Endometrium (tissue), 2 donors: ENCODE results near the gene KCNG2.
"Not testable (repeated sequence)": the region's sequence is repeated elsewhere in the genome, so short reads cannot be mapped to it uniquely, and the experiment has no call there.

Source experiments
- FAIRE-seq: peaks from 2 replicates; lab custom pipeline; 2012; peaks lifted over from hg19 to GRCh38; lab: Jason Lieb, UNC
- donor health status: control.
- donor health status: control.

KCNG2 gene

DNA sequence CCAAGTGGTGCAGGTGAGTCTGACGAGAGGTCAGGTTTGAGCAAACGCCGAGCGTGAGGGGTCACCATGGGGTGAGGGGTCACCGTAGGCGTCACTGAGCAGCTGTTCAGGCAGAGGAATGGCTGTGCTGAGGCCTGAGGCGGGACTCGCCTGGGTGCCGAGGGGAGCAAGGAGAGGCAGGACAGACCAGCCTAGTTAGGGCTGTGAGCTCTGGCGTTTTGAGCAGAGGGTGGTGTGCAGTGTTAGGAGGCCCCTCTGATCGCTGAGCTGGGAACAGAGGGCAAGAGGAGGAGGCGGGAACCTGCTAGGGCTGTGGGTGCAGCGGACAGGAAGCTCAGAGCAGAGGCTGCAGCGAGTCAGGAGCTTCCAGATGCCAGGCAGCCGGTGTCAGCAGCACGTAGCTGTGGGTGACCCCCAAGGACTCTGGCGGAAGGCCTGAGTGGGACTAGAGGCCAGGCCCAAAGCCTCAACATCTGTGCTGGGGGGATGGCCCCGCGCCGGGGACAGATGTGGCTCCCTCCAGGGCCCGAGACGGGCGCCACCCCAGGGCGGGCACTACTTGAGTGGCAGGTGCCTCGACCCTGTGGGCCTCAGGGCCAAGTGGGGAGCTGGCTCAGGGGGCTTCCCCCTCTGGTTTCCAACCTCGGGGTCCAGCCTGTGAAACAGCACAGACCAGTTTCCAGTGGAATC lies 55.7 kb downstream of the KCNG2 start:
- FAIRE-seq: no peak

DNA sequence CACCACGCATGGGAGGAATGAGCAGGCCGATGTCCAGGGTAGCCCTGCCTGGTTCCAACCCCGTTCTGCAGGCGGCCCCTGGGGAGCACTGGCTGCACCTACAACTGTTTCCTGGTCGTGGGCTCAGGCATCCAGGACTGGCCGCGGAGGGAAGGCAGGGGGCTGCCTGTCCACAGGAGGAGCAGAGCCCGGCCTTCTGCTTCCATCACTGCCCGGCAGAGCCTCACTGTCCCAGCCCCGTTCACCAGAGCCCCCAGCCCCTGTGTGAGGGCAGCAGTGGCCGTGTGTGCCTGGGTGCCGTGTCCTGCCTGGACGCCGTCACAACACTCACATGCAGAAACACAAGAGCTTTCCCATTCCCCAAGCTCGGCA lies 56.2 kb downstream of the KCNG2 start:
- no peak for FAIRE-seq

DNA sequence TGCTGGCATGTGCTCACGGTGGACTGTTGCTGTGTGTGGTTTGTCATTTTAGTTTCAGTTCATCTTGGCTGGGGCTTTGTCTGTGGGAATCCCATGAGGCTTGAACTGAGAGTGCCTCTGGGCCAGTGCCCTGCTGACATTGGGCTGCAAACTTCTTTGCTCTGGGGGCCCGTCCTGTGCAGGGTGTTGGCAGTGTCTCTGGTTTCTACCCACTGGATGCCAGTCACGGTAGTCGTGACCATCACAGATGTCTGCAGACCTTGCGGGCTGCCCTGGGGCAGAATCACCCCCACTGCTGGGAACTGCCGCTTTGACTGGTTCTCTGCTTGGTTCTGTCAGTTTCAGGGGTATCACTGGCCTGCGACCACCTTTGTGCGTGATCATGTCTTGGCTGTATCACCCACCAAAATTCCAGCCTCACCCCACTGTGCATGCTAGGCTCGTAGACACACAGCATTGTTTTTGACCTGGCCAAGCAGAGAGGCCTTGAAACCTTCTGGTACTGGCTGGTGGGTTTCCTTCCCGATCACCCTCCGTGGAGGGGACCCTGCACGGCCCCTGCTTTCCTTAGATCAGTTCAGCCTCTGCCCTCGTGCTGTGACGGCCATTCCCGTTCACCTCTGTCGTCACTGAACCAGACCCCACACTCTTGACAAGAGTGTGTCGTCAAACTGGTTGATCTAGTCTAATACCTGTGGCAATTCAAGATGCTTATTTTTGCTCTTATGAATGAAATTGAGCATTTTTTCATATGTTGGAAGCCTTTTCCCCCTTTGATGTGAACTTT lies 57.6 kb downstream of the KCNG2 start:
- no peak for FAIRE-seq

DNA sequence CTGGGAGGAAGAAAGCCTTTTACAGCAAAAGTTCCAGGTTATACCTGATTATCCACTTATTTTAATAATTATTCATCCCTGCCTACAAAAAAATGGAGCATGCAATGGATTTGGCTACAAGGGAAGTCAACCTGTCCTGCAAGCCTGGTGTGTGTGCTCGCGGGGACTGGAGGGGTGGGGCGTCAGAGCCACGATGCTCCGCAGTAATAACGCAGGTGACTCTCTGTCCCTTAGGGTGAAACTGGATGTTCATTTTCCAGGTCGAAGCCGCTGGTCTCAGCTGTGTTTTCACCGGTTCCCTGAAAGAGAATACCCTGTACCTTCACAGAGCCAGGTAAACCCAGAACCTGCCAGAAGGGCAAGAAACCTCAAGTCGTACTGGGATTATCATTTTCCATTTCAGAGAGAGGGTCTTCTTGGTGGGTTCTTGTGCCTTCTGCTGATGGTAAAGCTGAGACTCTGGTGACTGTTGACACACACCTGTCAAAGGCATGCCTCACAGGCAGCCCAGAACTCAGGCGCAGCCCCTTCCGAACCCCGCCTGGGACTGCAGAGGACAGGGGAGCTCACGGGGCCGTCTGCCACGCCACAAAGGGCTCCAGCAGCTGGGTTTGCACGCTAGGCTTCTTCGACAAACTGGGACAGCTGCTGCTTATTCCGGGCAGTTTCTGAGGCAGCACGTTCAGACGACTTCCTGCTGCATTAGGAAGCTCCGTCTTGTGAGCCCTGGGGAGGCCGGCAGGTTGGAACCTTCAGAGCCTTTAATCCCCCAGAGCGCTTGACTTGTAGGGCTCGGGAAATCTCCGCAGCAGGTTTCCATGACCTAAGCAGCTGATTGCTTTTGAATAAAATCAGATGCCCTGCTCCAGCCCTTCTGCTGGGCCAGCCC lies 58.6 kb downstream of the KCNG2 start:
- FAIRE-seq: no peak

DNA sequence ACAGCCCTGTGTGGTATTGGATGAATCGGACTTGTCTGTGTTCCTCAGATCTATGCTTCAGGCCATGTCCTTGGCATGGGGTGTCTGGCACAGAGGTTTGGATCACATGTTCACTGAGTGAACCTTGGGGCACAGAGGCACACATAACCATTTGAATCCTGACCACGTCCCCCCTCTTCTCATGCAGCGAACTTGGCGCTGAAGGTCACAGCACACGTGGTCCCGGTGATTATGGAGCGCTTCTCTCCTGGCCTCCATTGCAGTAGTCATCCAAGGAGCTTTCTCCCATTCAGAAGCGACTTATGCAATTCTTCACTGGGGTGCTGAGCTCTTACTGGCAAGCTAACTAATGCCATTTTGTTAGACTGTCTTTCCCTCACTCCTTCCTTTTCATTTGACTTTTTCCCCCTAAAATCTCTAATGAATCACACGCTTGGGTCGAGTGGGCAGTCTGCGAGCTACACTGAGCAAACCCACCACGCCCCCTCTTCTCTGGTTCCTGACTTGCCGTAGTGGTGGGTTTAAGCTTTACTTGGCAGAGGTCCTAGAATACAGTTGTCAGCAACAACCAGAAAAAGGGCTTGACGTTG lies 59.4 kb downstream of the KCNG2 start:
- no peak for FAIRE-seq

DNA sequence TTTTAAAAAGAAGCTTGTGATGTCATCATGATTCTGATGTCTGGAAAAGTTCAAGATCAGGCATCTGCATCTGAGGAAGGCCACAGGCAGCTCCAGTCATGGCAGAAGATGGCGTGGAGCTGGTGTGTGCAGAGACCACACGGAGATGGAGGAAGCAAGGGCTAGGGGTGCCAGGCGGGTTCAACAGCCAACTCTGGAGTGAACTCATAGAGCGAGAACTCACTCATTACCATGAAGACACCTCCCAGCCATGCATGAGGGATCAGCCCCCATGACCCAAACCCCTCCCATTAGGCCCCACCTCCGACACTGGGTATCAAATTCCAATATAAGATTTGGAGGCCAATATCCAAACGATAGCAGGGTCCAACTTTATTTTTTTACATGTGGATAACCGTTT lies 61.6 kb downstream of the KCNG2 start:
- no peak for FAIRE-seq

DNA sequence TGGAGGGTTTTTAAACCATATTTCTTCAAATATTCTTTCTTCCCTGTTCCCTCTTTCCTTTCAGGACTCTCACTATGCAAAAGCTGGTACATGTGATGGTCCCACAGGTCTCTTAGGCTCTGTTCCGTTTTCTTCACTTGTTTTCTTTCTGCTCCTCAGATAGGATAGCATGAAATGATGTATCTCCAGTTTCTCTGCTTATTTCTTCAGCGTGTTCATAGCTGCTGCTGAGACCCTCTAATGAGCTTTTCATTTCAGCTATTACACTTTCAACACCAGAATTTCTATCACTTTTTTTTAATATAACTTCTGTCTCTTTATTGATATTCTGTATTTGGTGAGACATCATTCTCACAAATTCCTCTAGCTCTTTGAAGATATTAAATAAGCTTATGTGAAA lies 63.9 kb downstream of the KCNG2 start:
- no peak for FAIRE-seq

DNA sequence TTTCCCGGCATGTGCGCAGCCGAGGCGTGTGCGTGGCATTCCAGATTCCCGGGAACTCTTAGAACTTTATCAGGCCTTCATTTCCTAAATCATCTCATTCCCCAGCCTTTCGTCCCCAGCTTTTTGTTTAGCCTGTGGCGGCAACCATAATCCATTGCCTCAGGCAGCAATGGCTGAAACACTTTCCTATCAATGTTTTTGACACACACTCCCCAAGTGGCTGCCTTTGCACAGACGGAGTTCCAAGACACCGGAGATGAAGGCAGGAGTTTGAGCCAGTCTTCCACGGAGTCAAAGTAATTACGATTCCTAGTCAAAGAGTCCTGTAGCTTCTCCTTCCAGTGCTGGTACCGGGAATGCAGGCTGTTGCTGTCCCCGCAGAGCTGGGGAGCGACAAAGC lies 64.8 kb downstream of the KCNG2 start:
- FAIRE-seq: no peak

DNA sequence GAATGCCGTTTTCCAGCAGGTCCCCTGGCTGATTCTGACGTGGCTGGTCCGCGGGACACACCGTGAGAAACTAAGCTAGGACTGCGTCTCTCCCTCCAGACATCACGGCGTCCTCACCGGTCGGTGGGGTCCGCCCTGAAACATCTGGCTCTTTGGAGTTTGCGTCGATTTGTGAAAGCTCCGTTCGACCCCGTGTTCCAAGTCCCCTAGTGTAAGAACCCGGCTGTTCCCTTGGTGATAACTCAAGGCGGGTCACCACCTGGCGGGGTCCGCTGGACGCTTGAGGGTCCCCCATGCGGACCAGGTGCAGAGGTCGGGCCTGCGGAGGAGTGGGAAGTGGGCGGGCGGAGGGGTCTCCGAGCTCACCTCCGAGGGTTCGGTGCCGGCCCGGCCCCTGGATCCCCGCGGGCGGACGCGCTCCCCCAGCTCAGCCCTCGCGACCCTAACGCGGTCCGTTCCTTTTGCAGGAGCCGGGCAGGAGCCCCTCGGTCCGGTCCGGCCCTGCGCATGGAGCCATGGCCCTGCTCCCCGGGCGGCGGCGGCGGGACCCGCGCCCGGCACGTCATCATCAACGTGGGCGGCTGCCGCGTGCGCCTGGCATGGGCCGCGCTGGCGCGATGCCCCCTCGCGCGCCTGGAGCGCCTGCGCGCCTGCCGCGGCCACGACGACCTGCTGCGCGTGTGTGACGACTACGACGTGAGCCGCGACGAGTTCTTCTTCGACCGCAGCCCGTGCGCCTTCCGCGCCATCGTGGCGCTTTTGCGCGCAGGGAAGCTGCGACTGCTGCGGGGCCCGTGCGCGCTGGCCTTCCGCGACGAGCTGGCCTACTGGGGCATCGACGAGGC lies 65.6 kb downstream of the KCNG2 start:
- no peak for FAIRE-seq

DNA sequence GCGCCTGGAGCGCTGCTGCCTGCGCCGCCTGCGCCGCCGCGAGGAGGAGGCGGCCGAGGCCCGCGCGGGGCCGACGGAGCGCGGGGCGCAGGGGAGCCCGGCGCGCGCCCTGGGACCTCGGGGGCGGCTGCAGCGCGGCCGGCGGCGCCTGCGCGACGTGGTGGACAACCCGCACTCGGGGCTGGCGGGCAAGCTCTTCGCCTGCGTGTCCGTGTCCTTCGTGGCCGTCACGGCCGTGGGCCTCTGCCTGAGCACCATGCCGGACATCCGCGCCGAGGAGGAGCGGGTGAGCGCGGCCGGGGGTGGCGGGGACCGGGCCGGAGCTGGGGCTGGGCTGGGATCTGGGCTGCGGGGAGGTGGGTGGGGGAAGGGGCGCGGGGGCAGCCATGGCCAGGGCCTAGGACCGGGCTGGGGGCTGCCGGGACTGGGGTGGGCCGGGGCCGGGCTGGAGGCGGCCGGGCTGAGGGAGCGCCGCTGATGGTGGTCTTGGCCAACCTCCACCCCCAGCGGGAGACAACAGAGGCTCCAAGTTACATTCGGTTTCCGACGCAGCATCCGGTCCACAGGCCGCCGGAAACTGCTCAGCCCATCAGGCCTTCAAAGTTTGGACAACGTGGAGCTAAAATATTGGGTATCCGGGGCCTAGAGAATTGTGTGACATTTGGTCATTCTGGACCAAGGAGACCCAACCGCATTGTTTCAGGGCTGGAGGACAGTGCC lies 66.4 kb downstream of the KCNG2 start:
- FAIRE-seq: no peak

DNA sequence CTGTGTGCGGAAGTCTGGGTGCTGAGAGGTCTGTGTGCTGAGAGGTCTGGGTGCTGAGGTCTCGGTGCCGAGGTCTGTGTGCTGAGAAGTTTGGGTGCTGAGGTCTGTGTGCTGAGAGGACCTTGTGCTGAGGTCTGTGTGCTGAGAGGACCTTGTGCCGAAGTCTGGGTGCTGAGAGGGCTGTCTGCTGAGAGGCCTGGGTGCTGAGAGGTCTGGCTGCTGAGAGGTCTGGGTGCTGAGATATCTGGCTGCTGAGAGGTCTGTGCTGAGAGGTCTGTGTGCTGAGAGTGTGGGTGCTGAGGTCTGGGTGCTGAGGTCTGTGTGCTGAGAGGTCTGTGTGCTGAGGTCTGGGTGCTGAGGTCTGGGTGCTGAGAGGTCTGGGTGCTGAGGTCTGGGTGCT lies 67.2 kb downstream of the KCNG2 start:
- FAIRE-seq: not testable (repeated sequence)

DNA sequence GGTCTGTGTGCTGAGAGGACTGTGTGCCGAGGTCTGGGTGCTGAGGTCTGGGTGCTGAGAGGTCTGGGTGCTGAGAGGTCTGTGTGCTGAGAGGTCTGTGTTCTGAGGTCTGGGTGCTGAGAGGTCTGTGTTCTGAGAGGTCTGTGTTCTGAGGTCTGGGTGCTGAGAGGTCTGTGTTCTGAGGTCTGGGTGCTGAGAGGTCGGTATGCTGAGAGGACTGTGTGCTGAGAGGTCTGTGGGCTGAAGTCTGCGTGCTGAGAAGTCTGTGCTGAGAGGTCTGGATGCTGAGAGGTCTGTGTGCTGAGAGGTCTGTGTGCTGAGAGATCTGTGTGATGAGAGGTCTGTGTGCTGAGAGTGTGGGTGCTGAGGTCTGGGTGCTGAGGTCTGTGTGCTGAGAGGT lies 68.2 kb downstream of the KCNG2 start:
- FAIRE-seq: not testable (repeated sequence)

DNA sequence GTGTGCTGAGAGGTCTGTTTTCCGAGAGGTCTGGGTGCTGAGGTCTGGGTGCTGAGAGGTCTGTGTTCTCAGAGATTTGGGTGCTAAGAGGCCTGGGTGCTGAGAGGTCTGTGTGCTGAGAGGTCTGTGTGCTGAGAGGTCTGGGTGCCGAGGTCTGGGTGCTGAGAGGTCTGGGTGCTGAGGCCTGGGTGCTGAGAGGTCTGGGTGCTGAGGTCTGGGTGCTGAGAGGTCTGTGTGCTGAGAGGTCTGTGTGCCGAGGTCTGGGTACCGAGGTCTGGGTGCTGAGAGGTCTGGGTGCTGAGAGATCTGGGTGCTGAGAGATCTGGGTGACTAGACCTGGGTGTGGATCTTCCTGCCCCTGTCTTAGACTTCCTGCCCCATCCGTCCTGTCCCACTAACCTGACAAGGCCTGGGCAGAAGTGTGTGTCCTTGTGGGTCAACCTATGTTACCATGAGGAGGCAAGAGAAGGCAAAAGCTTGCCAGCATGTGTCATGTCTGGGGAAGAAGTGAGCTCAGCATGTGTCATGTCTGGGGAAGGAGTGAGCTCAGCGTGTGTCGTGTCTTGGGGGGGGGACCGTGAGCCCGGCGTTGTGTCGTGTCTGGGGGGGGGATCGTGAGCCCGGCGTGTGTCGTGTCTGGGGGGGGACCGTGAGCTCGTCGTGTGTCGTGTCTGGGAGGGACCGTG lies 69.3 kb downstream of the KCNG2 start:
- FAIRE-seq: no peak

DNA sequence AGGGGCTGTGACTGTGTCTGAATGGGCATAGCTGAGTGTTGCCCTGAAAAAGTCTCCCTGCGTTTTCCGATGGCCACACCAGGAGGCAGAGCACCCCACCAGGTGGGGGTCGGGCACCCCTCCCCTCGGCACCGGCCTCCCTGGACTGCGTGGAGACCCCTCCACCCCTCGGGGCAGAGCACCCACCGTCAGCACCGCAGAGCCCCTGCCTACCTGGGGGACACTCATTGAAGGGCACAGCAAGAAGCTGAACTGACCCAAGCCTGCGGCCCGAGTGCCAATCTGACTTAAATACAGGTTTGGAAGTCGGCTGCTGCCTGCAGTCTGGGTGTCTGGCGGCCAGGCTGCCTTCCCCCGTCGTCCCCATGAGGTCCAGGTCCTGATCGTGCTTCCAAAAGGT lies 69.9 kb downstream of the KCNG2 start:
- FAIRE-seq: no peak

DNA sequence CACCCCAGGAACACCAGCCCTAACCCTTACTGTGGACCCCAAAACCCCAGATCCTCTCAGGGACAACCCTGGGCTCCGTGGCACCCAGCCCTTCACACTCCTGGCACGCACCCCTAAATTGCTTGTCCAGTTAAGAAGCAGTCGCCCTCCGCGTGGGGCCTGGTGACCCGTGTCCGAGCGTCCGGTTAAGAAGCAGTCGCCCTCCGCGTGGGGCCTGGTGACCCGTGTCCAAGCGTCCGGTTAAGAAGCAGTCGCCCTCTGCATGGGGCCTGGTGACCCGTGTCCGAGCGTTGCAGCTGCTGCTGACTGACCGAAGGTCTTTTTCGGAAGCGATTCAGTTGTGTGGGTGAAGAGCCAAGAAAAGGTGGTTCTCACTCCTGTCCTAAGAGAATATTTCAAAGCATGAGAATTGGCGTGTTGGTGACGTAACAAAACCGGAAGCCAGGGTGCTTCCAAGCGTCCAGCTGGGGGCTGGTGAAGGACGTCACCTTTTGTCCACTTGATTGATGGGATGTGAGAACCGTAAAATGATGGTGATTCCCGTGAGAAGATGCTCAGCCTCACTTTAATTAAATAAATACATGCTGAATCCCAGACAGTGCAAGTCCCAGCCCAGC lies 70.5 kb downstream of the KCNG2 start:
- FAIRE-seq: no peak

DNA sequence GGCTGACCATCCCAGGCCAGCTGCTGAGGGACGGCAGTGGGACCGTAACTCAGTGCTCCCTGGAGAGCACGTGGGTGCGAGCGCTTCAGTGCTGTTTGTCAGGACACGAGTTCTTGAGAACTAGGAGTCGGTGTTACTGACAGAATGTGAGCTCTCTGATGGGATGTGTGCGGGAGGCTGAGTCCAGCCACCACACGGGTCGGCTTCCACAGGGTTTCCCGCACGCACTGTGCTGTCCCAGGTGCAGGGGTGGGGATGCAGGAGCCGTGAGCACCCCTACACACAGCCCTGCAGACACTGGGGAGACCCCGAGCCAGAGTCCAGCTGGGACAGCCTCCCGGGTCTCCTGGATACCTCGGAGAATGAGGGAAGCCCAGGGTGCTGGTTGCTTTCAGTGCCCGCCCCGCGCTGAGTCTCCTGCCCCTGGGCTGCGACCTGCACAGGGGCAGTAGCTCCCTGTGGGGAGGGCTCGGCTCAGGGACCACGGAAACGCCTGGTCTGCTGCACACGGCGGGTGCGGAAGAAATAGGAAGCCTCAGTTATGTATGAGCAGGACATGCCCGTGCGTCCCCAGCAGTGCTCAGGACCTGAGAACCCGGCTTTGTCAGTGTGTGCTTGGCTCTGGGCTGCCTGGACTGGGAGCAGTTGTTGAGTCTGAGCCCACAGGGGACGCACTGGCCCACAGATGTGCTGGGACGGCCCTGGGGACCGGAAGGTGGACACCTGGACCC lies 71.2 kb downstream of the KCNG2 start:
- no peak for FAIRE-seq

DNA sequence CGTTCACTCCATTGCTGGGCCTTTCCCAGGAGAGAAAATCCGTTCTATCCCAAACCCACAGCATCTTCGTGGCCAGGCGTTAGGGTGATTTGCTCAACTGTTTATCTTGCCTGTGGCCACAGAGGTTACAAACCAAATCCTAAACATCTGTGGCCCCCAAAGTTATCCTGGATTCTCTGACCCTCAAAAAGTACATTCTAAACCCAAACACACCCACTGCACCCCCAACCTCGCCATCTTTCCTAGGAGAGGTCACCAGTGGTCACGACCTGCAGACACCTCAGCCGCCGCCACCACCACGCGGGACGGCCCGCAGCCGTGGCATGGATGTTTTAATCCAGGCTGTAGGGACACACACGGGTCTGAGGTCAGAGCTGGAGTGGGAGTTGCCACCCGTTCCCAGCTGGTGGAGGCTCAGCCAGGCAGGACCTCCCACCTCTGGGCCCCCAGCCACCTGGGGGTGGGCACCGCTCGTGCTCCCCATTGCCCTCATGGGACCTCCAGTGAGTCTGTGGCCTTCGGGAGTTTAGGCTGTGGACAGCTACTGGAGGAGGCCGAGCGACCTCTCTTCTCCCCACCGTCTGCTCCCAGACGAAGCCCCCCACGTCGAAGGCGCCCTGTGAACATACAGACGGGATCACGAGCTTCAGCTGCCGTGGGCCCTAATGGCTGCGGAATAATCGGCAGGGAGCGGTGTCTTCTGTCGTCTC lies 72.0 kb downstream of the KCNG2 start:
- FAIRE-seq: no peak

DNA sequence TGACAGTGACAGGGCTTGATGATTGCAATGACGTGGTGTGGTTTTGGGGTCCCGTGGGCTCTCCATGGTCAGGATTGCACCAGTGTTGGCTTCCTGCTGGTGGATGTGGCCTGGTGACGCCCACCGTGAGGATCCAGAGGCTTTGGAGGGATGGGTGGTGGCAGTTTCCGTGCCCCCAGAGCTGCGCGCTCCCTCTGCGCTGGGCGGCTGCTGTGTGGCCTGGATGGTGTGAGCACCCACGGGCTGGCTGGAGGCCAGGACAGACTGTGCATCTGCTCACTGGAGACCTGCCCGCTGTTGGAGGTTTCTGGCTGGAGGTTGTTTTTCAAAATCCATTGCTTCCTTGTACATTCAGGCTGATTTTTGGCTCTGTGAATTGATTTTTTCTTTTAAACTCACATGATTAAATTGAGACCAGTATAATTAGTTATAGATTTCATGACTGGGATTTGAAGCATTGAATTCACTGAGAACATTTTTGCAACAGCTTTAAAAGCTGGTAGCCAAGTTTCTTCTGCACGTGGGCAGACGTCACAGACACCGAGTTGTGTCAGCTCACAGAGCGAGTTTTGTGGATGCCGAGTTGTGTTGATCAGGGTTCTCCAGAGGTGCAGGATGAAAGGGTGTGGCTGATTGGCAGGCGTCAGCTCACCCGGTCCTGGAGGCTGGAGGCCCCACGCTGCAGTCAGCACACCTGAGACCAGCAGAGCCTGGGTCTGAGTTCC lies 72.7 kb downstream of the KCNG2 start:
- no peak for FAIRE-seq
